ENCODE results near the gene MR1. TPM values are rescaled to one million over a fixed set of nuclear protein-coding genes. Genes with fewer than 3 reads are reported as not detected.

The MR1 gene
- total RNA-seq (2014; rRNA removed; shearing (Covaris generic)): 10.0 and 11.5 TPM in 2 replicates
- 2.3 and 10.4 TPM in 2 replicates for polyA plus RNA-seq (2014; cell fraction: nucleus; rRNA removed)

DNA sequence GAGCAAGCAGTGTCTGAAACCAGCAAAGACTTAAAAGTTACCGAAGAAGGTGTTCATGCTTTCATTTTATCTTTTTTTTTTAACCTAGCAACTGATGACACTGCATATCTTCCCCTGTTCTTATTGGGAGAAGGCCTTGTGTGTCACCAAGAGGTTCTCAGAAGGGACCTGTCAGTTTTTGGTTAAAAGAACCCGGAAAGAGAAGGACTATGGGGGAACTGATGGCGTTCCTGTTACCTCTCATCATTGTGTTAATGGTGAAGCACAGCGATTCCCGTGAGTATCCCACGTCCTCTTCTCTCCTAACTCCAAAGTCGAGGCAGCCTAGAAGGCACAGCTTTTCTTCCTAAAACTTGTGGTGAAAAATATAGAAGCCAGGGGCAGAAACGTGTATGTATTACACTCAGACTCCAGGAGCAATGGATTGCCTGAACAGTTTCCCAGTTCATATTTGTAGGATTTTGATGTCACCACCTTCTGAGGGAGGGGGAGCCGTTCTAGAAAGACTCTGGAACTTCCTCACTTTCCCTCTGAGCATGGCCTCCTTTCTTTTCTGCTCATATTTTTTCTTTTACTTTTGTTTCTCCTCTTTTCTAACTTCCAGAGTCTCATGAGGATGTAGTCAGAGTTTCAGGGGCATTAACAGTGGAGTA lies at the start of gene MR1:
Gene MR1 (plus strand): TSS at position 185 of the 653 bp plus-strand sequence. CDS start 25 bp downstream, at position 210.
- peak; percentile 91 for DNase-seq (ENCODE audit: extremely low read depth, low read depth)

GRCh38 chr1:180988253-180988752 lies 45.5 kb upstream of the MR1 start:
- DNase-seq (ENCODE audit: extremely low read depth, low read depth): no peak

- no peak for DNase-seq (ENCODE audit: extremely low read depth, low read depth)
Observed at GRCh38 chr1:180994262-180994661, 39.5 kb upstream of the MR1 start.

- DNase-seq (ENCODE audit: extremely low read depth, low read depth): no peak
Observed at GRCh38 chr1:180997843-180998504, 35.8 kb upstream of the MR1 start.

GRCh38 chr1:181001091-181001780 lies 32.5 kb upstream of the MR1 start:
- DNase-seq (ENCODE audit: extremely low read depth, low read depth): no peak

GRCh38 chr1:181002582-181003172 lies 31.1 kb upstream of the MR1 start:
- DNase-seq (ENCODE audit: extremely low read depth, low read depth): no peak

- DNase-seq (ENCODE audit: extremely low read depth, low read depth): no peak
Observed at GRCh38 chr1:181010789-181011188, 23.0 kb upstream of the MR1 start.

GRCh38 chr1:181011301-181012202 lies 22.2 kb upstream of the MR1 start:
- DNase-seq (ENCODE audit: extremely low read depth, low read depth): no peak

GRCh38 chr1:181012203-181012745 lies 21.5 kb upstream of the MR1 start:
- no peak for DNase-seq (ENCODE audit: extremely low read depth, low read depth)

GRCh38 chr1:181013144-181013543 lies 20.6 kb upstream of the MR1 start:
- DNase-seq (ENCODE audit: extremely low read depth, low read depth): no peak

GRCh38 chr1:181014477-181015250 lies 19.1 kb upstream of the MR1 start:
- no peak for DNase-seq (ENCODE audit: extremely low read depth, low read depth)

DNA sequence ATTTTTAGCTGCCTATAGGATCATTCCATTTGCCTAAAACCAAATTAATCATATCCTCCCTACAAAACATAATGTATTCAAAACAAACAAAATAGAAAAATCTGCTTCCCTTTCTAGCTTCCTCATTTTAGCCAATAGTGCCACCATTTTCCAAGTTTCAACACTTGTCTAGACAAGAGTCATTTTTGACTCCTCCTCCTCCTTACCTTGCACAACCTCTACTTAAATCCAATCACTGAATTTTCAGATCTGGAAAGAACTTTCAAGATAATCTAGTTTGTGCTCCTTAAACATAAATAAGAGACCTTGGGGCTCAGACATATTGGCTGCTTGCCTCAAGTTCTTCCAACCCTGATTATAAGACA lies 18.6 kb upstream of the MR1 start:
- no peak for DNase-seq (ENCODE audit: extremely low read depth, low read depth)

- DNase-seq (ENCODE audit: extremely low read depth, low read depth): no peak
Observed at GRCh38 chr1:181016563-181016962, 17.2 kb upstream of the MR1 start.

- DNase-seq (ENCODE audit: extremely low read depth, low read depth): no peak
Observed at GRCh38 chr1:181018901-181019681, 14.7 kb upstream of the MR1 start.

- DNase-seq (ENCODE audit: extremely low read depth, low read depth): no peak
Observed at GRCh38 chr1:181021159-181021558, 12.6 kb upstream of the MR1 start.

DNA sequence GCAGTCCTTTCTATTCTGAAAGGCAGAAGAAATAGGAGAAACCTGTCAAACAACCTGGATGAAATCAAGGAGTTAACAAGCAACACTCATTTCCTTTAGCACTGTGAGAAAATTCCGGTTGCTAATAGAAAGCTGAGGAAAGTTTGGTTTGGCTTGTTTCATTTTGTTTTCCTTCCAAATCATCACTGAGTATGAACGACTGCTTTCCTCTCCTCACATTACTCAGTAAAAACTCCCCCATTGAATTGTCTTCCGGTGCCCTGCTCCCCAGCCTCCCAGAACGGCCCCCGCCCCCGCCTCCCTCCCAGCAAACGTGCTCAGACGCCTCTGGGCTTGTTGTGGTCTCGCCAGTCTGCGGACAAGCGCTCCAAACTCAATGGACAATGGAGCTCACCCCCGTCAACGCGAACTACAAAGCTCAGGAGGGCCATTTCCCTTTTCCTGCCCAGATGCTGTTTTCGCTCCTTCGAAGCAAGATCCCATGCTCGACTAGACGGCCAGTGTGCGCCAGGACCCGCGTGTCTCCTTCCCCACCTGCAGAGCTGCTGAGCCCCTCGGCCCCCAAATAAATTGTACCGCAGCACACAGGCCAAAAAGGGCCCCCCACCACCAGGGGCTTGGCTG lies 11.9 kb upstream of the MR1 start:
- peak; percentile 30 for DNase-seq (ENCODE audit: extremely low read depth, low read depth)

- DNase-seq (ENCODE audit: extremely low read depth, low read depth): no peak
Observed at GRCh38 chr1:181023265-181024057, 10.3 kb upstream of the MR1 start.
